ENCODE data around the gene COMTD1. TPM values are rescaled to one million over a fixed set of nuclear protein-coding genes. Genes with fewer than 3 reads are reported as not detected.
A peak's percentile ranks its signal among the peaks of the same experiment; 100 is the strongest.

Gene COMTD1
- total and polyA plus RNA-seq, 2 of the 13 experiments (the other 11 are each of a cell fraction or from before 2014, with no cell fraction given) = 11.8 to 18.4 TPM

GRCh38 chr10:75234017-75234682, 1.6 kb downstream of the COMTD1 start (continued):
- TF ChIP-seq AHDC1 (CRISPR knock-in tag; IDR thresholded peaks at IDR 0.05; ENCODE audit: borderline replicate concordance) (no peak), SP1 (IDR thresholded peaks at IDR 0.05) (no peak), SP1 (CRISPR knock-in tag; IDR thresholded peaks at IDR 0.05) (peak; percentile 47; the same call in 1 of the 2 replicates), GTF3A (CRISPR knock-in tag; conservative IDR thresholded peaks at IDR 0.05) (no peak), ZBTB49 (CRISPR knock-in tag; IDR thresholded peaks at IDR 0.05; ENCODE audit: borderline replicate concordance) (no peak), PREB (CRISPR knock-in tag; IDR thresholded peaks at IDR 0.05) (no peak), HNRNPL (IDR thresholded peaks at IDR 0.05; ENCODE audit: low read depth, low read length) (0 out of 2 replicates have a peak, but pooled peaks have one; percentile 26), PAWR (CRISPR knock-in tag; IDR thresholded peaks at IDR 0.05; ENCODE audit: borderline replicate concordance) (no peak), ZBTB38 (CRISPR knock-in tag; IDR thresholded peaks at IDR 0.05) (peak; percentile 46; the same call in 1 of the 2 replicates), JARID2 (CRISPR knock-in tag; IDR thresholded peaks at IDR 0.05; ENCODE audit: insufficient replicate concordance) (no peak), ZBTB33 (CRISPR knock-in tag; IDR thresholded peaks at IDR 0.05) (peak; percentile 90), ZNF280D (CRISPR knock-in tag; IDR thresholded peaks at IDR 0.05) (0 out of 2 replicates have a peak, but pooled peaks have one; percentile 24)
